SJSA1 (cell line): ENCODE data around the gene RPS6KA2. TPM values are rescaled to one million over a fixed set of nuclear protein-coding genes. Genes with fewer than 3 reads are reported as not detected.

Experiments
- DNase-seq, 2 experiments: peaks; one replicate each; pipeline ENCODE4 v3.0.0-alpha.2; 2015 to 2020; ENCODE audit warnings: low spot score in 2 of 2, low read depth in 1 of 2
- H3K27ac ChIP-seq: fragments of 250-450 bp; sonication (Bioruptor Pico); 2 replicates; pipeline ENCODE4 v1.5.1; 2020; ENCODE audit warnings: mild to moderate bottlenecking, moderate library complexity
- H3K27me3 ChIP-seq: fragments of 250-450 bp; sonication (Bioruptor Pico); replicated peaks from 2 replicates; pipeline ENCODE4 v1.5.1; 2020; ENCODE audit warnings: mild to moderate bottlenecking, moderate library complexity
- H3K36me3 ChIP-seq: fragments of 250-450 bp; sonication (Bioruptor Pico); 2 replicates; pipeline ENCODE4 v1.5.1; 2020; ENCODE audit warnings: mild to moderate bottlenecking
- H3K4me1 ChIP-seq: fragments of 250-450 bp; sonication (Bioruptor Pico); replicated peaks from 2 replicates; pipeline ENCODE4 v1.6.1; 2021; ENCODE audit warnings: mild to moderate bottlenecking
- H3K4me3 ChIP-seq: fragments of 250-450 bp; sonication (Bioruptor Pico); 2 replicates; pipeline ENCODE4 v1.5.1; 2020; ENCODE audit warnings: mild to moderate bottlenecking
- H3K9me3 ChIP-seq: fragments of 250-450 bp; sonication (Bioruptor Pico); replicated peaks from 2 replicates; pipeline ENCODE4 v1.5.1; 2020; ENCODE audit warnings: mild to moderate bottlenecking
- total RNA-seq: library from RNA; depleted of rRNA; stranded (reverse); fragments of >200 nt; shearing (Covaris generic); gene quantifications from 2 replicates; pipeline ENCODE4 v1.2.3, GENCODE V29; 2014

The RPS6KA2 gene
- total RNA-seq, 1 experiment from 2014 or later, result 16.2 TPM

DNA sequence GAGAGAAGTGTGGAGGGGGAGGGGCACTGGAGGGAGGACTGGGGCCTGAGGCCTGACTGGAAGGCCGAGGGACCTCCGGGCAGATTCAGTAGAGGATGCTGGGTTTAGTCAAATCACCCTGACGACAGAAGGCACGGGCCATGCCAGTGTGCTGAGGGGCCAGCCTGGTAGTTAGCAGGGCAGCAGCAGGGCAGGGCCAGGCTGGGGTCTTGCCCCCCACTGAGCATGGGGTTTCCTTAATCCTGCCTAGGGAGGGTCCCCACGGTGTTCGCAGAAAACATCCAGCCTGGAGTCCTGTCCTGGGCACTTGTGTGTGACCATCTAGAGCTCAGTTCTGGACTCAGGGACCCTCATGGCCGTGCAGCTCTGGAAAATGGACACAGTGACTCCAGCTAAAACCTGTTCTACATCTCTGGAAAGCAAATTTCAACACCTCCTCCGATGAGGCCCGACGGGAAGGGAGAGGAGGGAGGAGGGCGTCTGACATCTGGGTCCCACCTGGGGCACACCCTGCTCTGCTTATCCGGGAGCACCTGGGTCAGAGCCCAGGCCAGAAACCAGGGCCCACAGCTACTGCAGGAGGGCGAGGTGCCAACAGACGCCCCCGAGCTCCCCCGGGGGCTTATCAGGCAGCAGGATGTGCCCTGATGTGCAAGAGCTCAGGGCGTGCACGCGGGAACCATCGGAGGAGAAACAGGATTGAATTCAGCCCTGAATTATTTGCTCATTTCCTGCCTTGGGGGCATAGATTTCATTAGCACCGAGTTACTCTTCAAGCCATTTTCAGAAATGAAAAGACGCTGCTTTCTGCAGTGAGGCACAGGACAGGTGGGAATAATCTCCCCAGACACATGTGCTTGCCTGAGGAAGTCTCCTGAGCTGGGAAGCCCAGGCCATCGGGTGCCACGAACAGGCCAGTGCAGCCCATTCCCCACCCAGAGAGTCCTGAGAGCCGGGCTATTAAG is 166.3 kb downstream of the RPS6KA2 start:
- Histone ChIP-seq H3K27me3 (no peaks in the 10 kb centered on the region), H3K4me3 (no peak overlapping the region), H3K9me3 (no peaks in the 10 kb centered on the region), H3K4me1 (no peaks in the 10 kb centered on the region), H3K36me3 (no peaks in the 10 kb centered on the region), H3K27ac (no peak overlapping the region)
- DNase-seq, result no peak

DNA sequence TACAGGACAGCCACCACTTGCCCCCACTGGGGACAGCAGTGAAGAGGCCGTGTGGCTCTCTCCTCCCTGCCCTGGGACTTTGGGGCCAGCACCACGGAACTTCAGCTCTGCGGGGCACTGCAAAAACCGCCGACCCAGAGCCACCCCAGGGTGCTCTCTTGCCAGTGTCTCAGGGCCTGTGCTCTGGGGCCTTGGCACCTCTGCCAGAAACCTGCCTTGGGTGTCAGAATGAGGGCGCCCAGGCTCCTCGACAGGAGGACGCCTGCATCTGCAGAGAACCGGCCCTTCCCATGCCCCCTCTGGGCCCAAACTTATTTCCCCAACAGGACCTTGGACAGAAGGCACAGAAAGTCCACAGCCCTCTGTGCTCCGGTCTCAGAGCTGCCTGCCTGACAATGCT is 167.1 kb downstream of the RPS6KA2 start:
- H3K4me3 ChIP-seq, result no peak overlapping the region
- no peak overlapping the region for H3K27ac ChIP-seq
- H3K27me3 ChIP-seq, result no peaks in the 10 kb centered on the region
- no peaks in the 10 kb centered on the region for H3K36me3 ChIP-seq
- no peak for DNase-seq
- no peaks in the 10 kb centered on the region for H3K9me3 ChIP-seq
- H3K4me1 ChIP-seq, result no peaks in the 10 kb centered on the region

DNA sequence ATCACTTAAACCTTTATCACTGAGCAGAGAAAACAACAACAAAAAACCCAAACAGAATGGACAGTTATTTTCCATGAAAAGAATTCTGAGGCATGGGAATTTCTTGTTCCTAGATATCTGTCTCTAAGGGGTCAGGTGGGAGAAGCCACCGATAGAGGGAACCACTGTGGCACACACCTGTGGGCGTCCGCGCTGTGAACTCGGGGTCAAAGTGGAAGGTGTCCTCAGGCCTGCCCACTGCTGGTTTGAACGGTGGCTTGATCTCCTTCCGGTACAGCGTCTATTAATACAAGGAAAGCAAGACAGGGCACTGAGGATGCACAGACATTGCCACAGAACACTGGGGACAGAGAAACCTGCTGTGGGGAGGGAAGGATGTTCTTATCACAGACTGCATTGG is 167.8 kb downstream of the RPS6KA2 start:
- Histone ChIP-seq H3K27me3 (no peaks in the 10 kb centered on the region), H3K27ac (no peak overlapping the region), H3K9me3 (no peaks in the 10 kb centered on the region), H3K4me1 (no peaks in the 10 kb centered on the region), H3K4me3 (no peak overlapping the region), H3K36me3 (no peaks in the 10 kb centered on the region)
- no peak for DNase-seq

DNA sequence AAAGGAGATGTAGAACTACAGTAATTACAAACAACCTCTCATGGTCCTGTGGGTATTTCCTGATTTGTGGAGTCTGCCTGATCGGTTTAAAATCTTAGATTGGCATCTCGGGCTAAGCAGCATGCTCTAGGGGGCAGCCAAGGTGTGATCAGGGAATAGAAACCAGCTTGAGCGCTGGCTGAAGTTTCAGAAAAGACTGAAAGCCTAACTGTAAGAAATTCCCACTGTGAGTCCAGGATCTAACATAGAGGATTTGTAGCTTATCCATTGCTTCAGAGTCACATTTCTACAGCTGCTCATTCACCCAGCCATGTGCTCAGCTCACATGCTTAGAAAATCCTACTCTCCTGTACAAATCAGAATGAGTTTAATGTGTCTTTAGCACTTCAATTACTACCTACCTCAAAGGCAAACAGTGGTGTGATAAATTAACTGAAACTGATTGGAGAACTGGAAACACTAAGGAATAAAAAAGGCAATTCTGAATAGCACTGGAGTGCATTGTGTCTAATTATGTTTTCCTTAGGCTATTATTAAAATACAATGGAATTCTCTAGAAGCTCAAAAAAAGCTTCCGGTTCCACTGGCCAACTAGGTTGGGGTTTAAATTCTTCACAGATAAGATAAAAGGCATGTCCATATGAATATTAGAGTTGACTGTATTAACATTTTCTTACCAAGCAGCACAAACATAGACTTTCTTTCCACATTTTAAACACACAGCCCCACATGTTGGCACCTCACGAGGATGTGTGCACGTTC is 170.5 kb downstream of the RPS6KA2 start:
- no peaks in the 10 kb centered on the region for H3K36me3 ChIP-seq
- no peak for DNase-seq
- H3K9me3 ChIP-seq, result 0 out of 2 replicates have a peak, but pooled peaks cover 2% of the 10 kb centered on the region
- no peaks in the 10 kb centered on the region for H3K27me3 ChIP-seq
- H3K4me1 ChIP-seq, result no peaks in the 10 kb centered on the region
- no peak overlapping the region for H3K4me3 ChIP-seq
- no peak overlapping the region for H3K27ac ChIP-seq

DNA sequence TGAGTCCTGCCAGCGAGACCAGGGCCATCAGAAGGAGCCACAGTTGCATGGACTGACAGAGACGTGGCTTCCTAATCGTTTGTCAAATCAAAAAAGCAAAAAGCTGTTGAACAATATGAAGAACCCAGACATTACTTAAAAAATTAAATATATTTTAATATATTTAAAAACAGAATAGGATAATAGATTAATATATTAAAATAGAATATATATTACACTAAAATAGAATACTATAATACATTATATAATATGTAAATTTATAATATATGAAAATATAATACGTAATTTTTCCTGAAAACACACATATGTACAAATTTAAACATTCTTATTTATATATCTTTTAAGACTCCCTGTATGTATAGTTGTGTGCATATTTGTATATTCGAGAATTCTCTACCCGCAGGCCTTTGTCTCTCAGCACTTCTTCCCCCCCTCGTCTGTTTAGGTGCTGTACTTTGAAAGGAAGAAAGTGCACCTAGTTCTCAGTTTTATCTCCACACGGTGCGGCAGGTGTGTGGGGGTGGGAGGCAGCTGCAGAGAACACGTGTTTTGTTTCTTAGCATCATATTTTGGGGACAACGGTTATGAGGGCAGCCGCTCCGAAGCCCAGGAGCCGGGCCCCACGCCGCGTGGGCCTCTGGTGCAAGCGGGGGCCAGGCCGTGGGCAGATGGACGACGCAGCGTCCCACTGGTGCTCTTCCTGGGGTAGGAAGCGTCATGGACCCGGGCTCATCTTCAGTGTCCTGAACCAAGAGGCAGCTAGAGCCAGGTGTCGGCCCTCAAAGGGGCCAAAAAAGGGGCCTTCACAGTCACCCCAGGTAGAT is 172.1 kb downstream of the RPS6KA2 start:
- no peak for DNase-seq

DNA sequence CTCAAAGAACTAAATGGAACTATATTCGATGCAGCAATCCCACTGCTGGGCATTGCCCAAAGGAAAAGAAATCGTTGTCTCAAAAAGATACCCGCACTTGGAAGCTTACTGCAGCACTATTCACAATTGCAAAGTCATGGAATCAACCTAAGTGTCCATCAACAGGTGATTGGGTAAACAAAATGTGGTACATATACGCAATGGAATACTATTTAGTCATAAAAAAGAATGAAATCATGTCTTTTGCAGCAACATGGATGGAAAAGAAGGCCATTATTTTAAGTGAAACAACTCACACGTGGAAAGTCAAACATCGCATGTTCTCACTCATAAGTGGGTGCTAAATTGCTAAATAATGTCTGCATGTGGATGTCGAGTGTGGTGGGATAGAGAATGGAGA is 173.4 kb downstream of the RPS6KA2 start:
- H3K27me3 ChIP-seq, result no peaks in the 10 kb centered on the region
- H3K27ac ChIP-seq, result no peak overlapping the region
- no peak for DNase-seq
- no peak overlapping the region for H3K4me3 ChIP-seq
- H3K9me3 ChIP-seq, result peaks cover 14% of the 10 kb centered on the region; the same call in 1 of the 2 replicates
- no peaks in the 10 kb centered on the region for H3K4me1 ChIP-seq
- no peaks in the 10 kb centered on the region for H3K36me3 ChIP-seq

More for the DNA sequence above, 172.1 kb downstream of the RPS6KA2 start:
- Histone ChIP-seq H3K4me3 (no peak overlapping the region), H3K36me3 (no peaks in the 10 kb centered on the region), H3K27me3 (no peaks in the 10 kb centered on the region), H3K9me3 (peaks cover 13% of the 10 kb centered on the region; the same call in 1 of the 2 replicates), H3K4me1 (no peaks in the 10 kb centered on the region), H3K27ac (no peak overlapping the region)

DNA sequence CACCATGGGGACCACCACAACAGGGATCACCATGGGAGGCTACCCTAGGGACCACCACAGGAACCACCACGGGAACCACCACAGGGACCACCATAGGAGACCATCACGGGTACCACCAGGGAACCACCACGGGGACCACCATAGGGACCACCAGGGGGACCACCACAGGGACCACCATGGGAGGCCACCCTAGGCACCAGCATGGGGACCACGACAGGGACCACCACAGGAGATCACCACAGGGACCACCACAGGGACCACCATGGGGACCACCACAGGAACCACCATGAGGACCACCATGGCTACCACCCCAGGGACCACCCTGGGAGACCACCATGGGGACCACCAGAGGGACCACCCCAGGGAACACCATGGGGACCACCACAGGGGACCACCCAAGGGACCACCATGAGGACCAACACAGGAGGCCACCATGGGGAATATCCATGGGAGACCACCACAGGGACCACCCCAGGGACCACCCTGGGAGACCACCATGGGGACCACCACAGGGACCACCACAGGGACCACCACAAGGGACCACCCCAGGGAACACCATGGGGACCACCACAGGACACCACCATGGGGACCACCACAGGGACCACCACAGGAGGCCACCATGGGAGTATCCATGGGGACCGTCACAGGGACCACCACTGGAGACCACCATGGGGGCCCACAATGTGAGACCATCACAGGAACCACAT is 176.7 kb downstream of the RPS6KA2 start:
- no peak for DNase-seq
- no peaks in the 10 kb centered on the region for H3K4me1 ChIP-seq
- no peaks in the 10 kb centered on the region for H3K27me3 ChIP-seq
- H3K36me3 ChIP-seq, result no peaks in the 10 kb centered on the region
- peaks cover 14% of the 10 kb centered on the region; the same call in 1 of the 2 replicates for H3K9me3 ChIP-seq
- H3K4me3 ChIP-seq, result no peak overlapping the region
- H3K27ac ChIP-seq, result no peak overlapping the region

DNA sequence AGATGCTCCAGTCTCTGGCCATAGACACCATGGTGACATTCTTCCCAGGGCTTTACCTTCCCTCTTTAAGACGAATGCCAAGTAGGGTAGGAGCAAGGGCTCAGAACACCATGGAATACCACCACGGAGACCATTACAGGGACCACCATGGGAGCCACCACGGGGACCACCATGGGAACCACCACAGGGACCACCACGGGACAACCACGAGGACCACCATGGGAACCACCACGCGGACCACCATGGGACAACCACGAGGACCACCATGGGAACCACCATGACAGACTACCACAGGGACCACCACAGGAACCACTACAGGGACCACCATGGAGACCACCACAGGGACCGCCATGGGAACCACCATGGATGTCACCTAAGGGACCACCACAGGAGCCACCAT is 177.4 kb downstream of the RPS6KA2 start:
- DNase-seq, result no peak
- Histone ChIP-seq H3K36me3 (no peaks in the 10 kb centered on the region), H3K4me3 (no peak overlapping the region), H3K4me1 (no peaks in the 10 kb centered on the region), H3K27me3 (no peaks in the 10 kb centered on the region), H3K27ac (no peak overlapping the region), H3K9me3 (peaks cover 14% of the 10 kb centered on the region; the same call in 1 of the 2 replicates)

DNA sequence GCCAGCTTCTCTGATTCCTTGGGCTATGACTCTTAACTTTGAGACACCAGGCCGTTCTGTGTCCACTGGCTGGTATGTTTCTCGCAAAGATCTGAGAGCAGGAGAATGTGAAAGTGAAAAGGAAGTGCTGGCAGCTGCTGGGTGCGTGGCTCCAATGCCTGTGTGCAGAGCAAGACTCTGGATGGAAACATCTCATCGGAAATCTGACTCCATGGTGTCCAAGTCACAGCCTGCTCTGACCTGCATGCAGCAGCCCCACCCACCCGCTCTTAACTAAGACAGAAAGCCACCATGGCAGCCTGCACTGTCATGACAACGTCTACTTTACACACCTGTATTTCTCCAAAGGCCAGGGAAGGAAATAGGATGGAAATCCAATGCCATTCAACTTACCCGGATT is 178.0 kb downstream of the RPS6KA2 start:
- H3K27ac ChIP-seq, result no peak overlapping the region
- peaks cover 14% of the 10 kb centered on the region; the same call in 1 of the 2 replicates for H3K9me3 ChIP-seq
- DNase-seq, result no peak
- no peaks in the 10 kb centered on the region for H3K36me3 ChIP-seq
- H3K4me3 ChIP-seq, result no peak overlapping the region
- no peaks in the 10 kb centered on the region for H3K27me3 ChIP-seq
- H3K4me1 ChIP-seq, result no peaks in the 10 kb centered on the region

DNA sequence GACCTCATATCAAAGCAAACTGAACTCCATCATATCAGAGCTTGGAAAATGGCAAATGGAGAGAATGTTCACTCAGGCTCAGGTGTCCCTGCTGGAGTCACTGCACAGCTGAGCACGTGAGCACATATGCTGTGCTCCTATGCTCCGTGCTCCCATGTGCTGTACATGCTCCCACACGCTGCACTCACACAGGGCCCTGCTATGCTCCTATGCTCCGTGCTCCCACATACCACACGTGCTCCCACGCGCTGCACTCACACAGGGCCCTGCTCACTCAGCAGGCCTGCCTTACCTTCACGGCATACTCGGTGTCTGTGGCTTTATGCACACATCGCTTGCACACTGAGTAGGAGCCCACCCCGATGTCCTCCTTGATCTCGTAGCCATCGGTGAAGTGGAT is 178.6 kb downstream of the RPS6KA2 start:
- H3K27me3 ChIP-seq, result no peaks in the 10 kb centered on the region
- H3K27ac ChIP-seq, result no peak overlapping the region
- no peaks in the 10 kb centered on the region for H3K36me3 ChIP-seq
- H3K4me3 ChIP-seq, result no peak overlapping the region
- no peaks in the 10 kb centered on the region for H3K4me1 ChIP-seq
- no peak for DNase-seq
- H3K9me3 ChIP-seq, result peaks cover 12% of the 10 kb centered on the region; the same call in 1 of the 2 replicates

DNA sequence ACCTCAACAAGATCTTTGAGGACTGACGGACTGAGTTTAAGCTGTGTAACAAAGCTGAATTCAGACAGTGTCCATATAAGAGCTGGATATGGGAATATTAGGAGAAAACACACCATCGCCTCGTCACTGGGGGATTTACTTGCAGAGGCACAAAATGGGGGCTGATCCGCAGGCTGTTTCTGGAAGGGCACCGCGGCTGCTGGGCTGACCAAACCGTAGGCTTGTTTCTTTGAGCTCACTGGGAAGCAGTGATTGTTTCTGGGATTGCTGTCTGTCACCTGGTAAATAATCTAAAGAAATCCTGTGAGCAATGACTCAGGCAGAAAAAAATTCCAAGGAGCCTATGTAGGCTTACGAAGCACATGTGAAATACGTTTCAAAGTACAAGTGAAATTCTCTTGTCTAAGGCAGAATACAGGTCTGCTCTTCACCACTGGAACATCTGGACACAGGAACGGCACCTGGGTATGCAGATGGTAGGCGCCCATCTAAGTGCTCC is 180.4 kb downstream of the RPS6KA2 start:
- DNase-seq, result no peak
- no peaks in the 10 kb centered on the region for H3K27me3 ChIP-seq
- peaks cover 12% of the 10 kb centered on the region; the same call in 1 of the 2 replicates for H3K9me3 ChIP-seq
- H3K36me3 ChIP-seq, result no peaks in the 10 kb centered on the region
- H3K4me3 ChIP-seq, result no peak overlapping the region
- no peaks in the 10 kb centered on the region for H3K4me1 ChIP-seq
- H3K27ac ChIP-seq, result no peak overlapping the region

DNA sequence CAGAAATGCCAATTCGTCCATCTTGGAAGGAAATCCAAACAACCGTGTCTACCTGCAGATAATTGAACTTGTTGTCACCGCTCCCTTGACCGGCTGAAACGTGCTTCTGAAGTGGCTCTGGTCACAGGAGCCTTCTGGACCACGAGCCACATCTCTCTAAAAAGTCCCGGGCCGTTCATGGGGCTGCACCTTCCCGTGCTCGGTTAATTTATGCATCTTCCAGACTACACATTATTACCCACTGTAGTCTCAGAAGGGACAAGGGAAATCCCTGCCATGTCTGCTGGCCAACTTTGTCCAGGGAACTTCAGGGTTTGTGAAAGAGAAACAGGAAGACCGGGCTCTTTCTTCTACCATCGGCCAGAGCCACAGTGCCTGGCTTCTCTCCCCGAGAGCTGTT is 180.9 kb downstream of the RPS6KA2 start:
- H3K27me3 ChIP-seq, result no peaks in the 10 kb centered on the region
- H3K36me3 ChIP-seq, result no peaks in the 10 kb centered on the region

DNA sequence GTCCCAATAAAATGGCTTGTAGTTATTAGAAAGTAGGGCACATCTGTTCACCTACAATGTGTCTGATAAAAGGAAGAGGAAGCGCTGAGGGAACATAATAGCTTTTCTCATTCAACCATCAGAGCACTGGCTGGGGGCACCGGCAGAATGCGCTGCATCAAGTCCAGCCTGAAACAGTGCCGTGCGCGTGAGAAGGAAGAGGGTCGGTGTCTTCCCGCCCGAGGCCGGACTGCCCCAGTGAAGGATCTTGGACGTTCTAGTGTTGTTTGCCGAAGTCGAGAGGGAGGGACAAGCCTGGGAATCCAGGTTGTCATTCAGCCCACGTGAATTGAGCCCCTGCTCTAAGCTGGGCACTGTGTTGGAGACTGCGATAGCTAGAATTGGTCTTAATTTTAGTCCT is 182.6 kb downstream of the RPS6KA2 start:
- H3K4me3 ChIP-seq, result no peak overlapping the region
- no peaks in the 10 kb centered on the region for H3K27me3 ChIP-seq
- no peak overlapping the region for H3K27ac ChIP-seq
- no peaks in the 10 kb centered on the region for H3K36me3 ChIP-seq
- no peaks in the 10 kb centered on the region for H3K4me1 ChIP-seq
- H3K9me3 ChIP-seq, result no peaks in the 10 kb centered on the region
- DNase-seq, result no peak

More for the DNA sequence above, 180.9 kb downstream of the RPS6KA2 start:
- DNase-seq, result no peak
- H3K4me3 ChIP-seq, result no peak overlapping the region
- peaks cover 12% of the 10 kb centered on the region; the same call in 1 of the 2 replicates for H3K9me3 ChIP-seq
- H3K27ac ChIP-seq, result no peak overlapping the region
- no peaks in the 10 kb centered on the region for H3K4me1 ChIP-seq
